Fibroblast of peridontal ligament (primary cell): ENCODE data around the gene MRPS27.
A peak's percentile ranks its signal among the peaks of the same experiment; 100 is the strongest.
"Not testable (repeated sequence)": the region's sequence is repeated elsewhere in the genome, so short reads cannot be mapped to it uniquely, and the experiment has no call there.

Experiments
- DNase-seq: peaks from one replicate; pipeline ENCODE4 v3.0.0-alpha.2; 2010; ENCODE audit errors: extremely low read depth

MRPS27 gene

GRCh38 chr5:72203251-72203845 lies 116.7 kb downstream of the MRPS27 start:
- no peak for DNase-seq

DNA sequence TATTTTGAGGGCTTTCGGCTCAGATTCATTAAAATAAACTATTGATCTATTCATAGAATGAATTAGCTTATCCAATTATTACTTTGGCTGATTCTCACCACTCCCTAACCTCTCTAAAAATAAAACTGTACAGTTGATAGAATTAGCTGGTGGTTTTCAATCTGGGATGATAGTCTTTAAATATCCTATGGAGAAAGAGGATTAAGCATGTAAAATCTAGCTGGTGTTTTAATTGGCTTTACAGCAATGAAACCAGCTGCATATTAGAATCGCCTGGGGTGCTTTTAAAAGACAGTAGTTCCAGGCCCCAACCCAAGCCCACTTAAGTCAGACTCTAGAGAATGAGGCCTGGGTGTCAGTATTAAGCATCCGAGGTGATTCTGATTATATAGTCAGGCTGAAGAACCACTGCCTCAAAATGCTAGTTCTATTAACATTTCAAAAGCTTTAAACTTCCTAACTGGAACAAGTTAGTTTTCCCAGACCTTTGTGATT lies 117.7 kb downstream of the MRPS27 start:
- no peak for DNase-seq

DNA sequence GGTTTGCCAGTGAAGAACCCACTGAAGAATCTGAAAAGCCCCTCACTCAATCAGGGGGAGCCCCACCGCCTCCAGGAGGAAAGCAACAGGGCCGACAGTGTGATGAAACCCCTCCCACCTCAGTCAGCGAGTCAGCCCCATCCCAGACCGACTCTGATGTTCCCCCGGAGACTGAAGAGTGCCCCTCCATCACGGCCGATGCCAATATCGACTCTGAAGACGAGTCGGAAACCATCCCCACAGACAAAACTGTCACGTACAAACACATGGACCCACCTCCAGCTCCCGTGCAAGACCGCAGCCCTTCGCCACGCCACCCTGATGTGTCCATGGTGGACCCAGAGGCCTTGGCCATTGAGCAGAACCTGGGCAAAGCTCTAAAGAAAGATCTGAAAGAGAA lies 120.4 kb downstream of the MRPS27 start:
- no peak for DNase-seq

DNA sequence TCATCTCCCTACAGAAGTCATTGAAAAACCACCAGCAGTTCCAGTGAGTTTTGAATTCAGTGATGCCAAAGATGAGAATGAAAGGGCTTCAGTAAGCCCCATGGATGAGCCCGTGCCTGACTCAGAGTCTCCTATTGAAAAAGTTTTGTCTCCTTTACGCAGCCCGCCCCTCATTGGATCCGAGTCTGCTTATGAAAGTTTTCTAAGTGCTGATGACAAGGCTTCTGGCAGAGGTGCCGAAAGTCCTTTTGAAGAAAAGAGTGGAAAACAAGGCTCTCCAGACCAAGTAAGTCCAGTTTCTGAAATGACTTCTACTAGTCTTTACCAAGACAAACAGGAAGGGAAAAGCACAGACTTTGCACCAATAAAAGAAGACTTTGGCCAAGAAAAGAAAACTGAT lies 122.6 kb downstream of the MRPS27 start:
- DNase-seq: no peak

- no peak for DNase-seq
Observed at GRCh38 chr5:72195581-72195980, 124.5 kb downstream of the MRPS27 start.

- DNase-seq: no peak
Observed at GRCh38 chr5:72194846-72195245, 125.2 kb downstream of the MRPS27 start.

DNA sequence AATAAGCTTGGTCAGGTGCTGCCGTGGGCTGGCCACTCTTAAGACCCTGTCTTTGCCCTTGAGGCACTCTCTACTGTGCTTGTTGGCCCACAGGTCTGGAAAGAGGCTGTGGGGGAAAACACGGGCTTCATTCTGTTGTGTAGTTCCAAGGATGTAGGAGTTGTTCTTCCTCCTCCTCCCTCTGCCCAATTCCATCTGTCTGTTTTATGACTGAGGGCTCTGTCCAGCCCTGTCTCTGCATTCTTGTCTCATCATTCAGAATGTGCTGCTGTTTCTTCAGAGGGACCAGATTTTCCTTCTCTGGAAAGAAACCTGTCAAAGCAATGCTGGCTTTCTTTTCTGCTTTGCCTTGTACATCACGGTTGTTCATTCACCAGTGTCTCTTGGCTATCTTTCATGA lies 128.6 kb downstream of the MRPS27 start:
- no peak for DNase-seq

GRCh38 chr5:72189146-72189545 lies 130.9 kb downstream of the MRPS27 start:
- DNase-seq: no peak

GRCh38 chr5:72188166-72188565 lies 131.9 kb downstream of the MRPS27 start:
- DNase-seq: no peak

- no peak for DNase-seq
Observed at GRCh38 chr5:72187388-72188075, 132.5 kb downstream of the MRPS27 start.

DNA sequence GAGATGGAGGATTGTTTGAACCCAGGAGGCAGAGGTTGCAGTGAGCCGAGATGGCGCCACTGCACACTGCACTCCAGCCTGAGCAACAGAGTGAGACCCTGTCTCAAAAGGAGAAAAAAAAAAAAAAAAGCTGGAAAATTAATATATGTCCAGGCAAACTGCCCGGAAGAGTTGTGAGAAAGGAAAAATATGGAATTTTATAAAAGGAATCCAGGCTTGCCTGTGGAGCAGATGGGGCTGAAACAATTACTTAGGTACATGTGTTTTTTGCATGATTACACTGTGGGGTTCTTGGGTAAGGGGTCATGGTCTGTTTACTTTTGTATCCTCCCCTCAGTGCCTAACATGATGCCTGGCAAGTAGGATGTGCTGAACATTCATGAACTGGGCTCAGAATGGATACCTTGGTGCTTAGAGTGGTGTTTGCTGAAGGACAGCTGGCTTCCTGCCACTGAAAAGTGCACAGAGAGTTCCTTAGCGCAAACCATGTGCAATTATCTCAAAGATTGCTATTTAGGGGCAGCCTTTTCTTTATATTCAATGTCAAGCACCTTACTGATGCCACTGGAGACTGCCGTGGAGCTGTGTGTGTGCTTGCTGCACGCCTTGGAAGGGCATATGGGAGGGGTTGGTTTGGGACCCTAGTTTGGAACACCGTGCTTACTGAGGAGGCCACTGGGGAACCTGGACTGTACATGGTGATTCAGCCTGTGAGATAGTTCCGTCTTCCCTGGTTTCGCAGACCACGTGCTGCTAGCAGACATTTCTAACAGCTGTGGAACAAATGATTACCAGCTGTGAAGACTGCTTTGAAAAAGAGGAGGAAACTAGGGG lies 134.3 kb downstream of the MRPS27 start:
- DNase-seq: peak; percentile 41

GRCh38 chr5:72184408-72184807 lies 135.6 kb downstream of the MRPS27 start:
- no peak for DNase-seq

DNA sequence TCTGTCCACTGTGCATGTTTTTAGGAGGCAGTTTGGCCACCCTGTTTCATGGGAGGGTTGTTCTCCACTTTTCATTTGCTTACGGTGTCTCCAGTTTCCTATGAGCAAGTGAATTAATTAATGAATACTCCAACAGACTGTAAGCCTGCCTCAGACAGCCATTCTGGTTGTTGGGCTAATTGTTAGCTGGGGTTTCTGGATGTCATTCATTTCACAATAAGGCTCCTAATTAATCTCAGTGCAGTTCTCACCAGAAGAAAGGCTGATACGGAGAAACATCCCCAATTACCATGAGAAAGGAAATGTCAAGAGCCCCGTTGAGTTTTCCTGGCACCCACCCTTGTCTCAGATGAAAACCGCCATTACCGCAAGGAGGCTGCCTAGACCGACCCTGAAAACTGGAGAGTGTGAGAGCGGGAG lies 136.9 kb downstream of the MRPS27 start:
- no peak for DNase-seq

- no peak for DNase-seq
Observed at GRCh38 chr5:72182686-72183085, 137.4 kb downstream of the MRPS27 start.

- DNase-seq: peak; percentile 52
Observed at GRCh38 chr5:72180925-72181324, 139.1 kb downstream of the MRPS27 start.

GRCh38 chr5:72179816-72180440 lies 140.1 kb downstream of the MRPS27 start:
- DNase-seq: peak; percentile 14

GRCh38 chr5:72179028-72179815 lies 140.8 kb downstream of the MRPS27 start:
- DNase-seq: peak; percentile 93

DNA sequence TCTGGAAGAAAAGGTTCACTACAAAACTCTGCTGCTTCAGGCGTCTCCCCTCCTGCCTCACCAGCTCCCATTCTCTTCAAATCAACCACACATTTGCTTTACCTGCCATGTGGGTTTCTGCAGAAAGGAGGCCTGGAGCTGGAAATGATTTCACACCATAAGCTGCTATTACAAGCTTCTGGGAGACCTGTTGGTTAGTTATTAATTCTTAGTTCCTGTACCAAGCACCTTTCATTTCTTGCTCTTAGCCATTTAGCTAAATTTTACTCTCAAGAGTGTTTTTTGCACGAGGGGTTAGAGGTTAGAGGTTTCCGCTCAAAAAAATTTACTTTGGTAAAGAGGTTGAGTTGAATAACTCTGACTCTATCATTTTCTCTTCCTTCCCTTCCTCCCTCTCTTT lies 142.5 kb downstream of the MRPS27 start:
- DNase-seq: no peak

- no peak for DNase-seq
Observed at GRCh38 chr5:72172786-72173185, 147.3 kb downstream of the MRPS27 start.

DNA sequence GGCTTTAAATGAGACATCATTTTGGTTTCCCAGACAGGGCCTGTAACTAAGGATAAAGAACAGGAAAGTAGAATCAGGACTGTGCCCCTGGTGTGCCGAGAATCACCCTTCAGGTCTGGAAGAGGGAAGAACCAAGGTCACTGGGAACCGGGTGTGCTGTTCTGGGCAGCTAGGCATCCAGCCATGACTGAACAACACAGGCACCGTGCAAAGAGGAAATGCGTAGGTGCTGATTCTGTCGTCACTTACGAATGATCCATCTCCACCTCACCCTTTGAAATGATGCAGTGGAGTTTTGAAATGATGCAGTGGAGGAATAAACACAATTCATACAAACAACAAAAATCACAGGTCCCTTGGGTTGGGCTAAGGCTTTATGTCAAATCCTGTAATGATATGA lies 148.4 kb downstream of the MRPS27 start:
- no peak for DNase-seq

DNA sequence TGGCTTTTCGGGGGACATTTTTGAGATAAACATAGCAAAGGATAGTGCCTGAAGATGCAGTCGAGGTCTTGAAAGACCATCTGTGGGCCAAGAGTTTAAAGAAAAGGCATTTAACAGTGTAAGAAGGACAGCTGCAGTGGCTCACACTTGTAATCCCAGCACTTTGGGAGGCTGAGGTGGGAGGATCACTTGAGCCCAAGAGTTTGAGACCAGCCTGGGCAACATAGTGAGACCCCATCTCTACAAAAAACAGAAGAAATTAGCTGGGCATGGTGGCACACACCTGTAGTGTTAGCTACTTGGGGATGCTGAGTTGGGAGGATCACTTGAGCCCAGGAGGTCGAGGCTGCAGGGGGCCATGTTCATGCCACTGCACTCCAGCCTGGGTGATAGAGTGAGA lies 148.9 kb downstream of the MRPS27 start:
- DNase-seq: not testable (repeated sequence)
